Naive B cell (primary cell): Measurements from ENCODE around the gene CFAP298. TPM values are rescaled to one million over a fixed set of nuclear protein-coding genes. Genes with fewer than 3 reads are reported as not detected.
"Not testable (repeated sequence)": the region's sequence is repeated elsewhere in the genome, so short reads cannot be mapped to it uniquely, and the experiment has no call there.

Experiments used
- ATAC-seq, 2 donors: fragments of 150-1000 bp; cut with Tn5 transposase; 2 replicates each; pipeline ENCODE4 v1.10.0; 2021; ENCODE audit warnings: low read depth in 2 of 2, mild to moderate bottlenecking in 2 of 2, moderate library complexity in 2 of 2
- DNase-seq: peaks from one replicate; pipeline ENCODE4 v3.0.0; 2022
- H3K27ac Mint-ChIP-seq, 6 donors: one replicate each; pipeline ENCODE4 v1.8.0; 2020 to 2022; ENCODE audit warnings: mild to moderate bottlenecking in 6 of 6, mixed read lengths in 6 of 6, moderate library complexity in 5 of 6, inconsistent platforms in 2 of 6
- H3K27me3 Mint-ChIP-seq, 3 donors: one replicate each; pipeline ENCODE4 v1.8.0; 2021 to 2022; ENCODE audit warnings: mixed read lengths in 3 of 3, mild to moderate bottlenecking in 1 of 3
- H3K36me3 Mint-ChIP-seq, 2 donors: one replicate each; pipeline ENCODE4 v1.8.0; 2020 to 2022; ENCODE audit warnings: mixed read lengths in 2 of 2, inconsistent platforms in 1 of 2, mild to moderate bottlenecking in 1 of 2
- H3K4me1 Mint-ChIP-seq, 3 donors: one replicate each; pipeline ENCODE4 v1.8.0; 2020 to 2022; ENCODE audit warnings: mixed read lengths in 3 of 3, inconsistent platforms in 1 of 3, mild to moderate bottlenecking in 1 of 3, moderate library complexity in 1 of 3
- H3K4me3 Mint-ChIP-seq, 8 donors: one replicate each; pipeline ENCODE4 v1.8.0; 2020 to 2022; ENCODE audit warnings: mild to moderate bottlenecking in 8 of 8, mixed read lengths in 8 of 8, moderate library complexity in 8 of 8, inconsistent platforms in 2 of 8
- H3K9me3 Mint-ChIP-seq, 7 donors: one replicate each; pipeline ENCODE4 v1.8.0; 2020 to 2022; ENCODE audit warnings: mixed read lengths in 7 of 7, mild to moderate bottlenecking in 5 of 7, inconsistent platforms in 2 of 7, moderate library complexity in 1 of 7
- polyA plus RNA-seq, 6 donors: library from polyadenylated mRNA; unstranded; fragments of 300-500 nt; fragmentation: Illumina TruSeq; gene quantifications; one replicate each; pipeline ENCODE4 v1.2.3, GENCODE V29; 2021; ENCODE audit warnings: low read depth in 6 of 6

The CFAP298 gene
- polyA plus RNA-seq, result 10 to 100 TPM; 54.8 to 65.4 (median 57.6) TPM

DNA sequence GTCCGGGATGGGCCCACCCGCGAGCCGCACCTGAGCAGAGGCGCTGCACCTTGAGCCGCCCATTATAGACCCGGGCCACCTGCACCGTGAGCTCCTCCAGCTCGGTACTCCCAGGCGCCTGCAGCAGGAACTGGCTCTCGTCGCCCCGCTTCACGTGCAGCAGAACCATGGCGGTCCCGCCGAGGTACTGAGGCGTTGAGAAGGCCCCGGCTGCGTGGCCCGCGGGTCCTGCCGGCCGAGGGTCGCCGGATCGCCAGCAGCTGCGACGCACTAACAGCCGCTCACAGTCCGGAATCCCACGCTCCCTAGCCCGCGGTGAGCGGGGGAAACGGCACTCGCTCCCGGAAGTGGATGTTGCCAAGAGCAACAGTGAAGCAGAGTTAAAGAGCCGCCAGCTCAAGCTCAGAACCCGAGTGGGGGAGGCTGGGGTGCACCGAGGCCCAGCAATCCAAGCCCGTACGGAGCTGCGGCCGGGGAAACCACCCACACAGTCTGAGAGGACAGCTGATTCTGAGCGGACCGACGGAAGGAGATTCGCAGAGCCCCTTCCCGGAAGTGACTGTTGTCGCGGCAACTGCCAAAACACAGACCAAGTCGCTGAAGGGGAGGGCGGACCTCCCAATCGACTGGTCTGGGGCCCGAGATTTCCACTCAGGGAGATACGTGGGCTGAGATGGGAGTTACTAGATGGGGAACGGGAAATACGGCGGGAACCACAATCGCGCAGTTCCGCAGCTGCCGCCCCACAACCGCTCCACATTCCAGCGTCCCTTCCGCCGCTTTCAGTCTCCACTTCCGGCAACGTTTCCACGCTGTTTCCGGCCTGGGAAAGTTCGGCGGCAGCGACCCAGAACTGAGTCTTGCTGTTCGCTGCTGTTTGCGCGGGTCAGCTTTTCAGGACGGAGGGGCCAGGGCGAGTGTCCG, at the start of gene CFAP298:
TSS of gene CFAP298 (minus strand) at position 303 of the 924 bp plus-strand sequence. CDS start at position 169, 134 bp downstream.
- peaks cover 0 to 21% (median 6%) of the 10 kb centered on the region in 3 donors for H3K4me1 Mint-ChIP-seq
- peaks cover 0 to 4% of the 10 kb centered on the region in 2 donors for H3K36me3 Mint-ChIP-seq
- peaks cover 0 to 15% (median 8%) of the 10 kb centered on the region in 3 donors for H3K27me3 Mint-ChIP-seq
- ATAC-seq, result peak; percentile 89 to 91
- peaks cover 0 to 4% (median 0%) of the 10 kb centered on the region in 7 donors for H3K9me3 Mint-ChIP-seq
- H3K27ac Mint-ChIP-seq, result peak within 1 kb of the TSS; percentile 98 to 99 (median 98)
- peak within 1 kb of the TSS; percentile 88 to 99 (median 98) for H3K4me3 Mint-ChIP-seq
- DNase-seq, result peak; percentile 89

- Mint-ChIP-seq H3K36me3 (peaks cover 54 to 66% of the 10 kb centered on the region in 2 donors), H3K9me3 (peaks cover 8 to 64% (median 47%) of the 10 kb centered on the region in 7 donors)
- not testable (repeated sequence) for ATAC-seq, DNase-seq, H3K4me3 Mint-ChIP-seq, H3K27me3 Mint-ChIP-seq, H3K4me1 Mint-ChIP-seq, H3K27ac Mint-ChIP-seq
Observed at GRCh38 chr21:32661026-32661782, 49.0 kb upstream of the CFAP298 start.

- Mint-ChIP-seq H3K4me1 (no peaks in the 10 kb centered on the region), H3K9me3 (peaks cover 8 to 38% (median 23%) of the 10 kb centered on the region in 7 donors), H3K27me3 (no peaks in the 10 kb centered on the region), H3K27ac (no peak overlapping the region), H3K36me3 (peaks cover 27 to 43% of the 10 kb centered on the region in 2 donors), H3K4me3 (no peak overlapping the region)
- DNase-seq (no peak), ATAC-seq (no peak)
Observed at GRCh38 chr21:32658524-32658923, 46.3 kb upstream of the CFAP298 start.

- Mint-ChIP-seq H3K4me3 (no peak overlapping the region), H3K9me3 (peaks cover 1 to 9% (median 7%) of the 10 kb centered on the region in 7 donors), H3K36me3 (peaks cover 10 to 23% of the 10 kb centered on the region in 2 donors), H3K27ac (peak overlapping the region in 1 of 6 donors; percentile 15), H3K27me3 (no peaks in the 10 kb centered on the region), H3K4me1 (no peaks in the 10 kb centered on the region)
- DNase-seq, result peak; percentile 32
- ATAC-seq, result peak; percentile 52 to 74
Observed at GRCh38 chr21:32653326-32653901, 41.2 kb upstream of the CFAP298 start.

- no peaks in the 10 kb centered on the region for H3K4me1 Mint-ChIP-seq
Observed at GRCh38 chr21:32648165-32648564, 36.0 kb upstream of the CFAP298 start.

GRCh38 chr21:32645261-32646182, 33.3 kb upstream of the CFAP298 start:
- no peak for ATAC-seq
- H3K36me3 Mint-ChIP-seq, result peaks cover 0 to 20% of the 10 kb centered on the region in 2 donors
- no peak overlapping the region for H3K4me3 Mint-ChIP-seq
- DNase-seq, result no peak
- no peak overlapping the region for H3K27ac Mint-ChIP-seq
- no peaks in the 10 kb centered on the region for H3K4me1 Mint-ChIP-seq
- no peaks in the 10 kb centered on the region for H3K27me3 Mint-ChIP-seq
- no peaks in the 10 kb centered on the region for H3K9me3 Mint-ChIP-seq

More at GRCh38 chr21:32648165-32648564, 36.0 kb upstream of the CFAP298 start:
- no peak overlapping the region for H3K4me3 Mint-ChIP-seq
- H3K36me3 Mint-ChIP-seq, result peaks cover 0 to 20% of the 10 kb centered on the region in 2 donors
- ATAC-seq, result no peak
- no peak for DNase-seq
- H3K27me3 Mint-ChIP-seq, result no peaks in the 10 kb centered on the region
- H3K27ac Mint-ChIP-seq, result no peak overlapping the region
- H3K9me3 Mint-ChIP-seq, result no peaks in the 10 kb centered on the region

DNA sequence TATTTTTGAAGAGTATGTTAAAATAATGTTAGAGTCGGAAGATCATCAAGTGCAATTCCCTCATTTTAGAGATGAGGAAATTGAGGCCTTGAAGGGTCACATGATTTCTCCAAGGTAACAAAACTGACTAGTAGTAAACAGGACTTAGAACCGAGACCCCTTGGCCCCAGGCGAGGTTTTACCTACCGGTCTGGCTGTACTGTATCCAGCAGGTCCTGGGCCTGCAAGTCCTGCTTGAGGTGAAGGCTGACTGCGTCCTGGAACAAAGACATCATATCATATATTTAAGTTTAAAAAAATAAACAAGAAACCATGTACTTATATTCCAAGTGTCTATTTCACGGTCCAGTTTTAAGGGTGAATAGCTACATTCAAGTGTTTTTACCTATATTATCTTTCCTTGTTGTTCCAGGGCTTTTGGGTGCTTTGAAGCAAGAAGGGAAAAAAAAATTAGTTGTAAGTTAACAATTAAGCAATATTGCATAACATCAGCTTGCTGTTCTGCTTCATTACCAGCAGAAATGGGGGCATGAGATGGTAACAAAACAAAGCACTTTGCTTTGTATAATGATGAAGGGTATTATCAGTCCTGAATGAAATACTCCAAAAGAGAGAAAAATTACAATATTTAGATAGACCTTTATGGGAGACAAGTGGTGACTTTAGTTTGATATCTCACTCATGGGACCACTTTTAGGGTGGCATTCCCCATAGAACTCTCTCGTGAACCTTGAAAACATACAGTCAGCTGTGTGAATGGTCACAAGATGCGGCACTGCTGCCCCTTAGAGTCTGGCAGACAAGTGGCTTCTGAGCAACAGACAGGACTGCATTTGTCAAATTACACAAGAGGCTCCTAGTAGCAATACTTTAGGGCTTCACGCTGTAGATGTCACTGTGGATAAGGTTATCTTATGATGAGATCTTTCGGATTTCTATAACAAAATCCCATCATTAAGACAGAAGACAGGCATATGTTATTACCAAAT, 29.8 kb upstream of the CFAP298 start:
- Mint-ChIP-seq H3K9me3 (no peaks in the 10 kb centered on the region), H3K27ac (peak overlapping the region in 1 of 6 donors; percentile 69), H3K27me3 (no peaks in the 10 kb centered on the region), H3K4me3 (no peak overlapping the region), H3K4me1 (no peaks in the 10 kb centered on the region), H3K36me3 (peaks cover 8 to 21% of the 10 kb centered on the region in 2 donors)
- DNase-seq (no peak), ATAC-seq (no peak)

DNA sequence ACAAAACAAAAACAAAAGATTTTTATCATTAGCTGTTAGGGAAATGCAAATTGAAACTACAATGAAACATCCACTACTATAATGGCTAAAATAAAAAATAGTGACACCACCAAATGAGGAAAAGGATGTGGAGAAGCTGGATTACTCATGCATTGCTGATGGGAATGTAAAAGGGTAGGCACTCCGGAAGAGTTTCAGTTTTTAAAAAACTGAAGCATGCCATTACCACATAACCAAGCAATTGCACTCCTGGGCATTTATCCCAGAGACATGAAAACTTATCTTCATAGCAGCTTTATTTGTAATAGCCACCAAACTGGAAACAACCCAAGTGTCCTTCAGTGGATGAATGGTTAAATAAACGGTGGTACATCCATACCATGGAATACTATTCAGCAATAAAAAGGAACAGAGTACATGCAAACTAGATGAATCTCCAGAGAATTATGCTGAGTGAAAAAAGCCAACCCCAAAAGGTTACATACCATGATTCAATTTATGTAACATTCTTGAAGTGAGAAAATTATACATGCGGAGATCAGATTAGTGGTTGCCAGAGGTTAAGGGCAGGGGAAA, 14.5 kb upstream of the CFAP298 start:
- ATAC-seq (no peak), DNase-seq (no peak)
- Mint-ChIP-seq H3K9me3 (peaks cover 0 to 3% (median 0%) of the 10 kb centered on the region in 7 donors), H3K27me3 (peaks cover 14 to 37% (median 18%) of the 10 kb centered on the region in 3 donors), H3K4me1 (no peaks in the 10 kb centered on the region), H3K27ac (no peak overlapping the region), H3K4me3 (peak overlapping the region in 1 of 8 donors; percentile 23), H3K36me3 (peaks cover 0 to 18% of the 10 kb centered on the region in 2 donors)

GRCh38 chr21:32618218-32618617, 6.0 kb upstream of the CFAP298 start:
- not testable (repeated sequence) for H3K27ac Mint-ChIP-seq, H3K4me3 Mint-ChIP-seq, DNase-seq, H3K4me1 Mint-ChIP-seq, H3K9me3 Mint-ChIP-seq, ATAC-seq, H3K36me3 Mint-ChIP-seq
- H3K27me3 Mint-ChIP-seq, result peaks cover 20 to 38% (median 31%) of the 10 kb centered on the region in 3 donors

DNA sequence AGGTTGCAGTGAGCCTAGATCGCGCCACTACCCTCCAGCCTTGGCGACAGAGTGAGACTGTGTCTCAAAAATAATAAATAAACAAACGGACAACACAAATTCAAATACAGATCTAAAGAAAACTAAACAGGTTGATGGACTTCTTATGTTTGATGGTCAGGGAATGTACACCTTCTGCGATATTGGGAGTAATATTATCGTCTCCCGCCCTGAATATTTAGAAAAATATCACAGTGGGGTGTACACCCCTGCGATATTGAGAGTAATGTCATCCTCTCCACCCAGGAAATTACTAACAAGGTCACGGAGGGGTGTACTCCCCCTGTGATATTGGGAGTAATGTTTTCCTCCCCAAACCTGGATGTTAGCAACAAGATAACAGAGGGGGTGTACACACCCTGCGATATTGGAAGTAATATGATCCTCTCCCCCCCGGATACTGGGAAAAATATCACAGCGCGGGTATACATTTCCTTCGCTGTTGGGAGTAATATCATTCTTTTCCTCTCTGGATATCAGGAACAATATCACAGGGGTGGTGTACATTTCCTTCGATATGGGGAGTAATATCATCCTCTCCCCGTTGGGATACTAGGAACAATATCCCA, 1.4 kb upstream of the CFAP298 start:
- Mint-ChIP-seq H3K4me3 (peak overlapping the region; percentile 88 to 99 (median 98)), H3K27me3 (peaks cover 4 to 23% (median 17%) of the 10 kb centered on the region in 3 donors), H3K9me3 (peaks cover 0 to 4% (median 0%) of the 10 kb centered on the region in 7 donors), H3K36me3 (no peaks in the 10 kb centered on the region), H3K4me1 (peaks cover 0 to 21% (median 6%) of the 10 kb centered on the region in 3 donors), H3K27ac (peak overlapping the region; percentile 98 to 99 (median 98))
- no peak for DNase-seq
- ATAC-seq, result no peak

- H3K9me3 Mint-ChIP-seq, result peaks cover 0 to 4% (median 0%) of the 10 kb centered on the region in 7 donors
- H3K4me3 Mint-ChIP-seq, result peak overlapping the region; percentile 88 to 99 (median 98)
- no peak for DNase-seq
- peak in 1 of 2 donors; percentile 1 for ATAC-seq
- H3K27ac Mint-ChIP-seq, result peak overlapping the region; percentile 98 to 99 (median 98)
- H3K36me3 Mint-ChIP-seq, result no peaks in the 10 kb centered on the region
- peaks cover 1 to 17% (median 11%) of the 10 kb centered on the region in 3 donors for H3K27me3 Mint-ChIP-seq
- H3K4me1 Mint-ChIP-seq, result peaks cover 0 to 21% (median 6%) of the 10 kb centered on the region in 3 donors
Observed at GRCh38 chr21:32612999-32613337, 791 bp upstream of the CFAP298 start.
